H1 (cell line): ENCODE data around the gene C1orf116. TPM values are rescaled to one million over a fixed set of nuclear protein-coding genes. Genes with fewer than 3 reads are reported as not detected.
A peak's percentile ranks its signal among the peaks of the same experiment; 100 is the strongest.

ENCODE experiments used
- CTCF ChIA-PET: fragments of 300-600 bp; sonication (Branson Sonifier 250); formaldehyde crosslinking; loops from one replicate; lab custom pipeline; 2021; ENCODE audit not compliant: partially characterized antibody; lab: Charles Lee
- POLR2A ChIA-PET: fragments of 300-600 bp; sonication (Branson Sonifier 250); formaldehyde crosslinking; loops from one replicate; lab custom pipeline; 2021; ENCODE audit warnings: inconsistent platforms; ENCODE audit not compliant: partially characterized antibody; lab: Charles Lee
- DNase-seq, 2 experiments: peaks; one replicate each; pipeline versions ENCODE4 v3.0.0 to v3.0.0-alpha.2; 2010 to 2022; ENCODE audit warnings: low spot score in 2 of 2, low read depth in 1 of 2, mixed read lengths in 1 of 2
- FAIRE-seq: peaks from 2 replicates; lab custom pipeline; 2011; peaks lifted over from hg19 to GRCh38; lab: Jason Lieb, UNC
- H2AFZ ChIP-seq: 2 replicates; pipeline ENCODE4 v1.8.1; 2012; ENCODE audit warnings: low read length, inconsistent platforms
- H2AK5ac ChIP-seq: 2 replicates; pipeline ENCODE4 v1.6.1; 2013; ENCODE audit warnings: low read depth, low read length
- H2BK120ac ChIP-seq: replicated peaks from 2 replicates; pipeline ENCODE3; 2013; ENCODE audit warnings: low read depth, low read length, inconsistent platforms
- H2BK12ac ChIP-seq: 2 replicates; pipeline ENCODE4 v1.6.1; 2013; ENCODE audit warnings: low read depth, low read length
- H2BK15ac ChIP-seq: 2 replicates; pipeline ENCODE4 v1.6.1; 2013; ENCODE audit warnings: low read length
- H2BK20ac ChIP-seq: 2 replicates; pipeline ENCODE4 v1.6.1; 2013; ENCODE audit warnings: low read length
- H2BK5ac ChIP-seq: 2 replicates; pipeline ENCODE4 v1.6.1; 2013; ENCODE audit warnings: low read depth, low read length
- H3K14ac ChIP-seq: 2 replicates; pipeline ENCODE4 v1.6.1; 2013; ENCODE audit warnings: inconsistent platforms; ENCODE audit not compliant: insufficient read length
- H3K18ac ChIP-seq: 2 replicates; pipeline ENCODE4 v1.6.1; 2013; ENCODE audit warnings: low read length; ENCODE audit errors: extremely low read depth
- H3K23ac ChIP-seq: 2 replicates; pipeline ENCODE4 v1.6.1; 2013; ENCODE audit warnings: inconsistent platforms; ENCODE audit not compliant: insufficient read length
- H3K23me2 ChIP-seq: 2 replicates; pipeline ENCODE4 v1.6.1; 2013; ENCODE audit warnings: low read depth, low read length
- H3K27ac ChIP-seq: 2 replicates; pipeline ENCODE4 v1.6.1; 2011; ENCODE audit warnings: low read depth, low read length, inconsistent platforms
- H3K27me3 ChIP-seq, 4 experiments: replicated peaks in 1 of 4; 1 replicate in 1 of 4; 2 replicates in 3 of 4; pipeline versions ENCODE4 v1.6.1 to v1.8.1; 2011 to 2013; ENCODE audit warnings: low read length in 3 of 4, mild to moderate bottlenecking in 3 of 4, inconsistent platforms in 2 of 4, mixed read lengths in 2 of 4, moderate library complexity in 1 of 4; ENCODE audit not compliant: control insufficient read depth in 3 of 4, insufficient read depth in 3 of 4; ENCODE audit errors: extremely low read depth in 1 of 4
- H3K36me3 ChIP-seq, 4 experiments: 2 replicates each; pipeline versions ENCODE4 v1.6.1 to v1.8.1; 2011 to 2013; ENCODE audit warnings: mild to moderate bottlenecking in 4 of 4, low read length in 3 of 4, moderate library complexity in 2 of 4, control low read depth in 1 of 4, inconsistent platforms in 1 of 4; ENCODE audit not compliant: insufficient read depth in 4 of 4, control insufficient read depth in 2 of 4
- H3K4ac ChIP-seq: replicated peaks from 2 replicates; pipeline ENCODE3; 2013; ENCODE audit warnings: low read length, low read depth, mixed read lengths, inconsistent platforms; ENCODE audit not compliant: insufficient read length
- H3K4me1 ChIP-seq, 4 experiments: replicated peaks in 1 of 4; 1 replicate in 1 of 4; 2 replicates in 3 of 4; pipeline versions ENCODE4 v1.6.1 to v1.8.1; 2011 to 2013; ENCODE audit warnings: low read length in 3 of 4, inconsistent platforms in 2 of 4, mixed read lengths in 1 of 4; ENCODE audit not compliant: insufficient read depth in 4 of 4, control insufficient read depth in 3 of 4
- H3K4me2 ChIP-seq, 2 experiments: 2 replicates each; pipeline versions ENCODE4 v1.6.1 to v1.8.1; 2011 to 2013; ENCODE audit warnings: low read depth in 2 of 2, low read length in 2 of 2, control low read depth in 1 of 2, inconsistent platforms in 1 of 2, mild to moderate bottlenecking in 1 of 2; ENCODE audit not compliant: insufficient read depth in 1 of 2
- H3K4me3 ChIP-seq, 4 experiments: fragments of 200-600, 300-600 bp in 1 of 4; sonication (generic), shearing (Covaris generic), sonication (Bioruptor Twin) in 1 of 4; 2 replicates each; pipeline versions ENCODE4 v1.5.1 to v1.8.1; 2011 to 2016; ENCODE audit warnings: low read length in 4 of 4, low read depth in 3 of 4, control low read depth in 2 of 4, inconsistent platforms in 2 of 4, mild to moderate bottlenecking in 2 of 4, mixed read lengths in 1 of 4, moderate library complexity in 1 of 4; ENCODE audit not compliant: insufficient read depth in 2 of 4; ENCODE audit errors: extremely low read depth in 1 of 4
- H3K56ac ChIP-seq: replicated peaks from 2 replicates; pipeline ENCODE3; 2013; ENCODE audit warnings: low read depth, mild to moderate bottlenecking, mixed read lengths, low read length, inconsistent platforms; ENCODE audit not compliant: insufficient read length
- H3K79me1 ChIP-seq: 2 replicates; pipeline ENCODE4 v1.6.1; 2013; ENCODE audit warnings: low read depth, low read length, control low read depth
- H3K79me2 ChIP-seq, 2 experiments: 2 replicates each; pipeline versions ENCODE4 v1.6.1 to v1.8.1; 2012 to 2013; ENCODE audit warnings: low read length in 2 of 2, mild to moderate bottlenecking in 2 of 2, inconsistent platforms in 1 of 2; ENCODE audit not compliant: insufficient read depth in 2 of 2, control insufficient read depth in 1 of 2
- H3K9ac ChIP-seq, 4 experiments: replicated peaks in 1 of 4; 1 replicate in 1 of 4; 2 replicates in 3 of 4; pipeline versions ENCODE4 v1.6.1 to v1.8.1; 2011 to 2013; ENCODE audit warnings: low read depth in 3 of 4, low read length in 3 of 4, control low read depth in 2 of 4, mild to moderate bottlenecking in 2 of 4, moderate library complexity in 2 of 4, inconsistent platforms in 1 of 4; ENCODE audit errors: extremely low read depth in 1 of 4
- H3K9me3 ChIP-seq, 2 experiments: 2 replicates each; pipeline versions ENCODE4 v1.6.1 to v1.8.1; 2012 to 2013; ENCODE audit warnings: mild to moderate bottlenecking in 2 of 2, moderate library complexity in 2 of 2, control low read depth in 1 of 2, inconsistent platforms in 1 of 2, low read depth in 1 of 2, low read length in 1 of 2, mixed read lengths in 1 of 2; ENCODE audit not compliant: insufficient read depth in 2 of 2
- H4K20me1 ChIP-seq, 2 experiments: replicated peaks in 1 of 2; 2 replicates each; pipeline versions ENCODE3 to v1.8.1; 2011 to 2013; ENCODE audit warnings: inconsistent platforms in 2 of 2, low read length in 2 of 2, mild to moderate bottlenecking in 1 of 2; ENCODE audit not compliant: insufficient read depth in 2 of 2, control insufficient read depth in 1 of 2
- H4K5ac ChIP-seq: 2 replicates; pipeline ENCODE4 v1.6.1; 2013; ENCODE audit warnings: low read length, low read depth, mixed read lengths, inconsistent platforms; ENCODE audit not compliant: insufficient read length
- H4K8ac ChIP-seq: 2 replicates; pipeline ENCODE4 v1.8.0; 2013; ENCODE audit warnings: mild to moderate bottlenecking, moderate library complexity, low read length, inconsistent platforms; ENCODE audit not compliant: insufficient read depth; ENCODE audit errors: extremely low read depth
- H4K91ac ChIP-seq: replicated peaks from 2 replicates; pipeline ENCODE3; 2013; ENCODE audit warnings: low read length, mixed read lengths, inconsistent platforms; ENCODE audit not compliant: insufficient read length
- CBX8 ChIP-seq: fragments of 300-800, 300-1000 bp; sonication (generic); IDR thresholded peaks from 2 replicates; pipeline ENCODE4 v1.7.1; 2016; ENCODE audit warnings: low read depth, low read length, borderline replicate concordance
- CTCF ChIP-seq, 3 experiments: IDR thresholded peaks; 1 replicate in 2 of 3; 2 replicates in 1 of 3; pipeline versions ENCODE4 v1.5.1 to v1.6.1; 2011; ENCODE audit warnings: low read length in 3 of 3, mild to moderate bottlenecking in 3 of 3, inconsistent platforms in 2 of 3, low read depth in 1 of 3, moderate library complexity in 1 of 3; ENCODE audit not compliant: insufficient read depth in 1 of 3; ENCODE audit errors: control extremely low read depth in 1 of 3
- FOSL1 ChIP-seq: IDR thresholded peaks from 2 replicates; pipeline ENCODE4 v1.6.1; 2011; ENCODE audit warnings: mild to moderate bottlenecking, low read depth, low read length, moderate library complexity; ENCODE audit not compliant: insufficient read depth
- KDM1A ChIP-seq: fragments of 200-600, 300-600 bp; sonication (generic); IDR thresholded peaks from 2 replicates; pipeline ENCODE4 v1.7.1; 2016; ENCODE audit warnings: mild to moderate bottlenecking, low read length, borderline replicate concordance
- POLR2AphosphoS5 ChIP-seq: IDR thresholded peaks from 2 replicates; pipeline ENCODE4 v1.6.1; 2011; ENCODE audit warnings: low read depth, low read length
- RAD21 ChIP-seq, 2 experiments: IDR thresholded peaks in 1 of 2; conservative IDR thresholded peaks in 1 of 2; 2 replicates each; pipeline ENCODE4 v1.6.1; 2011; ENCODE audit warnings: low read depth in 2 of 2, low read length in 2 of 2, improper control_type of control experiment in 1 of 2, inconsistent platforms in 1 of 2, mild to moderate bottlenecking in 1 of 2, moderate library complexity in 1 of 2
- SAP30 ChIP-seq: fragments of 300-600 bp; sonication (generic); IDR thresholded peaks from 2 replicates; pipeline ENCODE4 v1.7.1; 2012; ENCODE audit warnings: low read length, moderate library complexity, mild to moderate bottlenecking, inconsistent platforms; ENCODE audit not compliant: insufficient read depth, insufficient replicate concordance
- TEAD4 ChIP-seq: IDR thresholded peaks from 2 replicates; pipeline ENCODE4 v1.6.1; 2012; ENCODE audit warnings: low read depth, low read length, inconsistent platforms, mixed read lengths
- WGBS, 2 experiments: shearing (Covaris generic) in 1 of 2; methylation state at CpG; one replicate each; pipeline versions ENCODE4 v1.1.6 to v1.1.7; 2013 to 2015; ENCODE audit warnings: low lambda C conversion rate in 2 of 2, mixed read lengths in 2 of 2, inconsistent platforms in 1 of 2, low coverage in 1 of 2, missing lambda C conversion rate in 1 of 2; ENCODE audit not compliant: insufficient replicate concordance in 2 of 2, insufficient coverage in 1 of 2, insufficient read length in 1 of 2; ENCODE audit errors: extremely low coverage in 1 of 2, missing lambda C conversion rate in 1 of 2; 5-methylcytosine and 5-hydroxymethylcytosine counted together
- polyA plus RNA-seq, 7 experiments: library from polyadenylated mRNA; depleted of rRNA in 3 of 7; stranded (reverse) in 5 of 7; unstranded in 2 of 7; fragments of >200 nt in 5 of 7; fragments of 200-250 nt in 2 of 7; gene quantifications; 1 replicate in 5 of 7; 2 replicates in 1 of 7; 4 replicates in 1 of 7; pipeline versions ENCODE4 v1.2.1 to v1.2.3, GENCODE V29; 2011 to 2013; ENCODE audit warnings: missing spikeins in 2 of 7, mixed read lengths in 2 of 7
- total RNA-seq: library from RNA; stranded (reverse); fragmentation: NEBNext Ultra II Directional; extraction: Animal tissue kit (Norgen Biotek cat#: 25700); gene quantifications from 2 replicates; pipeline ENCODE4 v1.2.1, GENCODE V29; 2021

C1orf116 gene
- total and polyA plus RNA-seq, 2 of the 8 experiments (the other 6 are each of a cell fraction or from before 2014, with no cell fraction given): 2.2 to 3.9 TPM

- Histone ChIP-seq H3K36me3 (no peaks in the 10 kb centered on the region), H3K9me3 (no peaks in the 10 kb centered on the region), H4K8ac (no peak overlapping the region), H3K27me3 (no peaks in the 10 kb centered on the region; a peak in 1 of 7 replicates), H4K20me1 (peaks cover 0 to 3% of the 10 kb centered on the region in 2 experiments), H3K56ac (no peak overlapping the region), H3K79me1 (no peaks in the 10 kb centered on the region), H4K5ac (no peak overlapping the region), H3K23me2 (no peaks in the 10 kb centered on the region), H3K4me3 (no peak overlapping the region), H2BK15ac (no peak overlapping the region), H4K91ac (no peak overlapping the region), H2BK20ac (no peak overlapping the region), H3K4me2 (no peak overlapping the region), H3K18ac (no peak overlapping the region), H2BK120ac (no peak overlapping the region), H2AK5ac (no peak overlapping the region), H3K4ac (no peak overlapping the region), H3K79me2 (no peaks in the 10 kb centered on the region), H3K27ac (no peak overlapping the region), H2AFZ (no peak overlapping the region), H3K9ac (no peak overlapping the region), H3K14ac (no peak overlapping the region), H2BK12ac (no peak overlapping the region), H3K4me1 (0 out of 7 replicates have a peak, but pooled peaks cover 0 to 2% (median 0%) of the 10 kb centered on the region in 4 experiments), H3K23ac (no peak overlapping the region), H2BK5ac (no peak overlapping the region)
- CTCF ChIA-PET: interaction anchor here (0.5 to 9.9 kb wide), 30 partner anchors 9 to 495 kb away, joined by 3 to 122 read pairs (median 4); partner anchors contain the start of genes C1orf116 and PFKFB2
- DNase-seq (peak in 1 of 2 experiments; percentile 69), FAIRE-seq (peak; percentile 39)
- POLR2A ChIA-PET: no interaction called here
- 48% methylated on average over 9 of the region's 9 CpGs; no CpG with 5 or more reads in 1 of the 2 experiments for WGBS, 2 experiments
- TF ChIP-seq TEAD4 (peak; percentile 69), RAD21 (IDR thresholded peaks at IDR 0.05 in 1 of 2, conservative IDR thresholded peaks at IDR 0.05 in 1 of 2; ENCODE audit: low read depth in 2 of 2, low read length in 2 of 2) (peak; percentile 50 to 63), CBX8 (no peak), POLR2AphosphoS5 (no peak), FOSL1 (no peak), CTCF (IDR thresholded peaks at IDR 0.05; ENCODE audit: control extremely low read depth in 1 of 3, insufficient read depth in 1 of 3, low read depth in 1 of 3, low read length in 3 of 3) (peak; percentile 71 to 95 (median 83)), KDM1A (no peak), SAP30 (no peak)
Observed at GRCh38 chr1:207004931-207005830, 27.4 kb downstream of the C1orf116 start.
